ENCODE data around the gene RTN4R. TPM values are rescaled to one million over a fixed set of nuclear protein-coding genes. Genes with fewer than 3 reads are reported as not detected.

The RTN4R gene
- total and polyA plus RNA-seq, 12 donors = 0.35 to 18.8 (median 1.1) TPM

DNA sequence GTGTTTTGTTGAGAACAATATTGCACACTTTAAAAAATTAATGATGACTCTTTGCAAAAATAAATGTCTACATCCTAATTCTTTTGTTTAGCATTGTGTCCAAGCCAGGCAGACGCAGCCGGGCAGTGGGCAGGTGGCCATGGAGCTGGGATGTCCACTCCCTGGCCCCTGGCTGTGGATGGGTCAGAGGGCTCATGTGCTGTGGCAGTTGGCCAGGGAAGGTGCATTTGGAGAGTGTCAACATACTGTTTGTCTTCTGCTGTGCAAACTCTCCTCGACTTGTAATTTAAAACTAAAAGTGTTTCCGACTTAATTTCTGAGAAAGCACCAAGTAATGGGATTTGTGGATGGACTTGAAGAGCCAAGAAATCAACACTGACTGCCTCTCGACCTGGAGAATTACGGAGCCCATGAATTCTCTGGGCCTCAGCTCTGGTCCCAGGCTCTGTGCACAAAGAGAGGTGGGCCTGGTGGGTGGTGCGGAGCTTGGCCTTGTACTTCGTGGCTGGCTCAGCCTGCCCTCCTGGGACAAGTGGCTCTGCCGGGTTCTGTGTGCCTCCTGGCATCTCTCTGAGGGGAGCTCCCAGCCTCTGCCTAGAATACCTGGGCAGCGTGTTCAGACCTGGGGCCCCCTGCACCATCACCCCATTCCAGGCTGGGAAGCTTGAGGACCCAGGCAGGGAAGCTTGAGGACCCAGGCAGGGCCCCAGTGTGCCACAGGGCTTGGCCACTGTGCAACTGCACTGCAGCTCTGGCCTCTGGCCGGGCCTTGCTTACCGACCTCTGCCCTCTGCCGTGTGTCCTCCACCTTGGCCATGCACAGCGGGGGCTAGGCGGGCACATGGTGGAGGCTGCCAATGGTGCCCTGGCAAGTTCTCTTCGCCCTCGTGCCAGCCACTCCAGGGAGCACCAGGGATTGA lies 46.4 kb downstream of the RTN4R start:
- TF ChIP-seq POLR2A (IDR thresholded peaks at IDR 0.05) = no peak
- TF ChIP-seq, protein P1, sequence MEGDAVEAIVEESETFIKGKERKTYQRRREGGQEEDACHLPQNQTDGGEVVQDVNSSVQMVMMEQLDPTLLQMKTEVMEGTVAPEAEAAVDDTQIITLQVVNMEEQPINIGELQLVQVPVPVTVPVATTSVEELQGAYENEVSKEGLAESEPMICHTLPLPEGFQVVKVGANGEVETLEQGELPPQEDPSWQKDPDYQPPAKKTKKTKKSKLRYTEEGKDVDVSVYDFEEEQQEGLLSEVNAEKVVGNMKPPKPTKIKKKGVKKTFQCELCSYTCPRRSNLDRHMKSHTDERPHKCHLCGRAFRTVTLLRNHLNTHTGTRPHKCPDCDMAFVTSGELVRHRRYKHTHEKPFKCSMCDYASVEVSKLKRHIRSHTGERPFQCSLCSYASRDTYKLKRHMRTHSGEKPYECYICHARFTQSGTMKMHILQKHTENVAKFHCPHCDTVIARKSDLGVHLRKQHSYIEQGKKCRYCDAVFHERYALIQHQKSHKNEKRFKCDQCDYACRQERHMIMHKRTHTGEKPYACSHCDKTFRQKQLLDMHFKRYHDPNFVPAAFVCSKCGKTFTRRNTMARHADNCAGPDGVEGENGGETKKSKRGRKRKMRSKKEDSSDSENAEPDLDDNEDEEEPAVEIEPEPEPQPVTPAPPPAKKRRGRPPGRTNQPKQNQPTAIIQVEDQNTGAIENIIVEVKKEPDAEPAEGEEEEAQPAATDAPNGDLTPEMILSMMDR (IDR thresholded peaks at IDR 0.05) = no peak
- DNase-seq = peak in 3 of 7 donors; percentile 29 to 34 (median 30)
- no peaks in the 10 kb centered on the region for H3K27me3 ChIP-seq
- no peaks in the 10 kb centered on the region for H3K4me1 ChIP-seq (replicated peaks in 1 of 2)
- H3K27ac ChIP-seq = no peak overlapping the region
- H3K4me3 ChIP-seq = no peak overlapping the region
- intact Hi-C loops (cut with DNase I) = no loop called here
- H3K9me3 ChIP-seq (replicated peaks in 1 of 3) = no peaks in the 10 kb centered on the region
- no peaks in the 10 kb centered on the region for H3K36me3 ChIP-seq (replicated peaks in 1 of 2)
- WGBS, 4 donors = 62 to 69% (median 67%) methylated on average over 13 to 17 of the region's 17 CpGs

GRCh38 chr22:20220629-20221026 lies 47.5 kb downstream of the RTN4R start:
- Histone ChIP-seq H3K27me3 (no peaks in the 10 kb centered on the region), H3K4me1 (replicated peaks in 1 of 2) (no peaks in the 10 kb centered on the region), H3K36me3 (replicated peaks in 1 of 2) (no peaks in the 10 kb centered on the region), H3K27ac (no peak overlapping the region), H3K4me3 (no peak overlapping the region), H3K9me3 (replicated peaks in 1 of 3) (no peaks in the 10 kb centered on the region)
- no peak for TF ChIP-seq POLR2A (IDR thresholded peaks at IDR 0.05)
- TF ChIP-seq, protein P1 (IDR thresholded peaks at IDR 0.05) = no peak
- no peak for DNase-seq
- intact Hi-C loops (cut with DNase I) = no loop called here
- WGBS, 4 donors = 84 to 96% (median 92%) methylated on average over 9 to 13 of the region's 13 CpGs

DNA sequence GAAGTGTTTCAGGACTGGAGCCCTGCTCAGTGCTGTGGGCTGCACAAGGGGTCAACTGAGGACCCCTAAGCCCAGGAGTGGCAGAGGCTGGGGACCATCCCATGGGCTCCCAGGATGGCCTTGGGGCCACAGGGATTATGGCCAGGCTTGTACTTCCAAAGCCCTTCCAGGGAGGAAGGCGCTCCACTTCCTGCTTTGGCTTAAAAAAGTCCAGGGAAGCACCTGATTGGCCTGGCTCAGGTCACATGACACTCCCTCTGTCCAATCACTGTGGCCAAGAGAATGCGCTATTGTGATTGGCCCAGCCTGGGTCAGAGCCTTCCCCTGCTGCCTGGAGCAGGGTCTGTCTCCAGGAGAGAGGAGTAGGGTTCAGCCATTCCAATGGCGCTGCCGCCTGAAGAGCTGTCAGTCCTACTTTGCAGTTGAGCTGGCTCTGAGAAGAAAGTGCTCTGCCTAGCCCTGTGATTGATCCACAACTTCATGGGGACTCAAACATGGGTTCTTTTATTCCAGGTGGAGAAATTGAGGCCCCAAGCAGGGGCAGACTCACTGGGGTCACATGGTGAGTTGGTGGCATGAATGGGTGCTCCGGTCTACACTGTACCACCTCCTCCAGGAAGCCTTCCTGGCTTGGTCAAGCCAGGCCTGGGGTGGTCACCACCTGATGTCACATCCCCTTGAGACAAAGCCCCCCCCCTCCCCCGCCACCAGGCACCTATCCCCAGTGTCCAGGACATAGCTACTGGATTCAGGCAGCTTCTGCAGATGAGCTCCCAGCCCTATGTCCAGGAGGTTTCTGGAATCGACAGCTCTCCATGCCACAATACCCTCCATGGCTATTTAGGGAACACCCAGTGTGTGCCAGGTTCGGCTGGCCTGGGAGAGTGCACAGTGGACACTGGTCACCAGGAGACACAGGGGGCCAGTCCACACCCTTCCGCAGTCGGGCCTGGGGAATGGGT lies 48.2 kb downstream of the RTN4R start:
- no peak for TF ChIP-seq POLR2A (IDR thresholded peaks at IDR 0.05)
- TF ChIP-seq, protein P1 (IDR thresholded peaks at IDR 0.05) = no peak
- intact Hi-C loops (cut with DNase I) = no loop called here
- Histone ChIP-seq H3K27ac (no peak overlapping the region), H3K36me3 (replicated peaks in 1 of 2) (no peaks in the 10 kb centered on the region), H3K9me3 (replicated peaks in 1 of 3) (no peaks in the 10 kb centered on the region), H3K4me1 (replicated peaks in 1 of 2) (no peaks in the 10 kb centered on the region), H3K27me3 (no peaks in the 10 kb centered on the region), H3K4me3 (no peak overlapping the region)
- 84 to 95% (median 94%) methylated on average over 3 to 10 of the region's 10 CpGs for WGBS, 4 donors
- DNase-seq = no peak

DNA sequence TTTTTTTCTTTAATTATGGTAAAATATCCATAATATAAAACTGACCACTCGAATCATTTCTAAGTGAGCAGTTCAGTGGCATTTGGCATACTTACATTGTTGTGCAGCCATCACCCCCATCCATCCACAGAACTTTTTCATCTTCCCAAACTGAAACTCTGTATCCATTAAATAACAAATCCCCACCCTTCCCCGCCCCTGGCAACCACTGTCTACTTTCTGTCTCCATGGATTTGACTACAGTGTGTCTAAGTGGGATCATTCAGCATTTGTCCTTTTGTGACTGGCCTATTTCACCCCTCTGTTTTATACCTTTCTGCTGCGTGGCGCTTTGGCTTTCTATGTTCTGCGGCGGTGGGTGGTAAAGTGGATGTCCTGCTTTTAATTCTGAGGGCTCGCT lies 49.1 kb downstream of the RTN4R start:
- H3K9me3 ChIP-seq (replicated peaks in 1 of 3) = no peaks in the 10 kb centered on the region
- no peaks in the 10 kb centered on the region for H3K4me1 ChIP-seq (replicated peaks in 1 of 2)
- no peak overlapping the region for H3K27ac ChIP-seq
- intact Hi-C loops (cut with DNase I) = no loop called here
- no peak for TF ChIP-seq POLR2A (IDR thresholded peaks at IDR 0.05)
- TF ChIP-seq, protein P1 (IDR thresholded peaks at IDR 0.05) = no peak
- no peaks in the 10 kb centered on the region for H3K36me3 ChIP-seq (replicated peaks in 1 of 2)
- H3K27me3 ChIP-seq = no peaks in the 10 kb centered on the region
- no peak for DNase-seq
- no peak overlapping the region for H3K4me3 ChIP-seq
- WGBS, 4 donors = 89 to 97% (median 91%) methylated on average over 7 of the region's 7 CpGs

Data from adrenal gland (tissue), 12 donors.